HEK293 (cell line): ENCODE measurements around the gene DNAH3.

Experiments used
- CTCF ChIA-PET: fragments of 350-600 bp; formaldehyde crosslinking; extraction: SDS; loops from one replicate; lab custom pipeline; 2021; ENCODE audit warnings: antibody characterized with exemption; lab: Yijun Ruan, JAX
- POLR2A ChIA-PET: fragments of 300-600 bp; formaldehyde crosslinking; extraction: SDS; loops from one replicate; lab custom pipeline; 2020; ENCODE audit warnings: antibody characterized with exemption, inconsistent platforms; lab: Yijun Ruan, JAX
- H3K27ac ChIP-seq: fragments of 200-500 bp; sonication (Bioruptor generic); 2 replicates; pipeline ENCODE4 v1.5.1; 2014; ENCODE audit warnings: low read depth, low read length, control low read depth, inconsistent platforms; ENCODE audit errors: extremely low read depth
- H3K36me3 ChIP-seq, 2 experiments: fragments of 200-500 bp in 1 of 2; sonication (Bioruptor generic) in 1 of 2; 1 replicate in 1 of 2; 2 replicates in 1 of 2; pipeline ENCODE4 v1.5.1; 2014 to 2017; ENCODE audit warnings: inconsistent platforms in 2 of 2, low read length in 2 of 2; ENCODE audit not compliant: control insufficient read depth in 2 of 2, insufficient read depth in 1 of 2
- H3K4me1 ChIP-seq: fragments of 200-500 bp; sonication (Bioruptor generic); 2 replicates; pipeline ENCODE4 v1.5.1; 2014; ENCODE audit warnings: mild to moderate bottlenecking, low read length, inconsistent platforms; ENCODE audit not compliant: control insufficient read depth, insufficient read depth
- H3K4me3 ChIP-seq: 2 replicates; pipeline ENCODE4 v1.5.1; 2011; ENCODE audit warnings: low read depth, mild to moderate bottlenecking, control low read depth, low read length, moderate library complexity
- H3K9me3 ChIP-seq: fragments of 200-500 bp; sonication (Bioruptor generic); 2 replicates; pipeline ENCODE4 v1.5.1; 2014; ENCODE audit warnings: low read depth, low read length, inconsistent platforms; ENCODE audit not compliant: control insufficient read depth, insufficient read depth
- ATF2 ChIP-seq: fragments of 450-650 bp; formaldehyde crosslinking; IDR thresholded peaks from 2 replicates; pipeline ENCODE4 v1.5.1; 2016; ENCODE audit warnings: missing biosample characterization, missing genetic modification characterization, low read depth
- BCL6B ChIP-seq: fragments of 450-650 bp; formaldehyde crosslinking; IDR thresholded peaks from 2 replicates; pipeline ENCODE4 v1.5.1; 2017; ENCODE audit warnings: missing biosample characterization, missing genetic modification characterization
- FEZF1 ChIP-seq: fragments of 450-650 bp; formaldehyde crosslinking; IDR thresholded peaks from 2 replicates; pipeline ENCODE4 v1.5.1; 2016; ENCODE audit warnings: missing biosample characterization, missing genetic modification characterization
- KLF16 ChIP-seq: fragments of 450-650 bp; formaldehyde crosslinking; IDR thresholded peaks from 2 replicates; pipeline ENCODE4 v1.5.1; 2017; ENCODE audit warnings: missing biosample characterization, missing genetic modification characterization
- KLF9 ChIP-seq: fragments of 450-650 bp; formaldehyde crosslinking; IDR thresholded peaks from 2 replicates; pipeline ENCODE4 v1.5.1; 2016; ENCODE audit warnings: missing biosample characterization, missing genetic modification characterization, low read depth
- OVOL3 ChIP-seq: fragments of 450-650 bp; formaldehyde crosslinking; IDR thresholded peaks from 2 replicates; pipeline ENCODE4 v1.5.1; 2016; ENCODE audit warnings: missing biosample characterization, missing genetic modification characterization
- REST ChIP-seq: fragments of 450-650 bp; formaldehyde crosslinking; IDR thresholded peaks from 2 replicates; pipeline ENCODE4 v1.5.1; 2016; ENCODE audit warnings: missing biosample characterization, missing genetic modification characterization
- SCRT2 ChIP-seq: fragments of 450-650 bp; formaldehyde crosslinking; IDR thresholded peaks from 2 replicates; pipeline ENCODE4 v1.5.1; 2016; ENCODE audit warnings: missing biosample characterization, missing genetic modification characterization
- ZBTB20 ChIP-seq: fragments of 450-650 bp; formaldehyde crosslinking; IDR thresholded peaks from 2 replicates; pipeline ENCODE4 v1.5.1; 2016; ENCODE audit warnings: missing biosample characterization, missing genetic modification characterization
- ZNF114 ChIP-seq: fragments of 450-650 bp; formaldehyde crosslinking; IDR thresholded peaks from 2 replicates; pipeline ENCODE4 v1.5.0; 2017; ENCODE audit warnings: missing biosample characterization, missing genetic modification characterization
- ZNF148 ChIP-seq: fragments of 450-650 bp; formaldehyde crosslinking; IDR thresholded peaks from 2 replicates; pipeline ENCODE4 v1.5.0; 2017; ENCODE audit warnings: missing biosample characterization, missing genetic modification characterization, borderline replicate concordance
- ZNF366 ChIP-seq: fragments of 450-650 bp; formaldehyde crosslinking; conservative IDR thresholded peaks from 2 replicates; pipeline ENCODE4 v1.5.1; 2016; ENCODE audit warnings: missing biosample characterization, missing genetic modification characterization
- ZNF449 ChIP-seq: fragments of 450-650 bp; formaldehyde crosslinking; IDR thresholded peaks from 2 replicates; pipeline ENCODE4 v1.5.1; 2017; ENCODE audit warnings: missing biosample characterization, mild to moderate bottlenecking, missing genetic modification characterization, moderate library complexity
- ZNF501 ChIP-seq: fragments of 450-650 bp; formaldehyde crosslinking; IDR thresholded peaks from 2 replicates; pipeline ENCODE4 v1.5.1; 2016; ENCODE audit warnings: missing biosample characterization, missing genetic modification characterization
- ZNF555 ChIP-seq: fragments of 450-650 bp; formaldehyde crosslinking; conservative IDR thresholded peaks from 2 replicates; pipeline ENCODE4 v1.5.1; 2017; ENCODE audit warnings: missing biosample characterization, mild to moderate bottlenecking, missing genetic modification characterization, inconsistent platforms
- ZNF600 ChIP-seq: fragments of 450-650 bp; formaldehyde crosslinking; IDR thresholded peaks from 2 replicates; pipeline ENCODE4 v1.5.1; 2016; ENCODE audit warnings: missing biosample characterization, missing genetic modification characterization
- ZNF645 ChIP-seq: fragments of 450-650 bp; formaldehyde crosslinking; IDR thresholded peaks from 2 replicates; pipeline ENCODE4; 2016; ENCODE audit warnings: missing biosample characterization, missing genetic modification characterization
- ZSCAN16 ChIP-seq: fragments of 450-650 bp; formaldehyde crosslinking; IDR thresholded peaks from 2 replicates; pipeline ENCODE4 v1.5.1; 2016; ENCODE audit warnings: missing biosample characterization, missing genetic modification characterization

DNAH3 gene

GRCh38 chr16:20886320-20886719 is 264.3 kb downstream of the DNAH3 start (continued):
- TF ChIP-seq ZNF645 (tag by site-specific recombination) (no peak), ATF2 (tag by site-specific recombination) (no peak), KLF9 (tag by site-specific recombination) (no peak), OVOL3 (tag by site-specific recombination) (no peak), ZNF600 (tag by site-specific recombination) (no peak), ZNF555 (no peak)

- H3K9me3 ChIP-seq = no peaks in the 10 kb centered on the region
- CTCF ChIA-PET = no interaction called here
- TF ChIP-seq ZNF449 (tag by site-specific recombination) = peak; percentile 56; the same call in 1 of the 2 replicates
- no peak for TF ChIP-seq ZNF114 (tag by site-specific recombination)
- no peak for TF ChIP-seq ZNF501 (tag by site-specific recombination)
- no peak for TF ChIP-seq REST (tag by site-specific recombination)
- TF ChIP-seq ZSCAN16 = no peak
- TF ChIP-seq ZNF148 (tag by site-specific recombination) = no peak
- POLR2A ChIA-PET = no interaction called here
- no peak overlapping the region for H3K4me3 ChIP-seq
- no peak overlapping the region for H3K27ac ChIP-seq
- H3K4me1 ChIP-seq = no peaks in the 10 kb centered on the region
- H3K36me3 ChIP-seq = no peaks in the 10 kb centered on the region
These were observed 266.4 kb downstream of the DNAH3 start for GRCh38 chr16:20884240-20884556.

- Histone ChIP-seq H3K27ac (no peak overlapping the region), H3K9me3 (no peaks in the 10 kb centered on the region), H3K36me3 (no peaks in the 10 kb centered on the region), H3K4me3 (no peak overlapping the region), H3K4me1 (peaks cover 3% of the 10 kb centered on the region; the same call in 1 of the 2 replicates)
- POLR2A ChIA-PET = no interaction called here
- TF ChIP-seq BCL6B (tag by site-specific recombination) (no peak), ZNF555 (no peak), FEZF1 (peak; percentile 49; the same call in 1 of the 2 replicates), KLF16 (tag by site-specific recombination) (no peak), ZNF366 (tag by site-specific recombination) (no peak), ZBTB20 (tag by site-specific recombination) (no peak), SCRT2 (tag by site-specific recombination) (0 out of 2 replicates have a peak, but pooled peaks have one; percentile 28)
- CTCF ChIA-PET = interaction anchor here (1.0 kb wide), 1 partner anchor 214 kb away, joined by 3 read pairs; no protein-coding TSS in a partner anchor
These were observed 266.9 kb downstream of the DNAH3 start for GRCh38 chr16:20883554-20884239.
